ENCODE measurements around the gene CRTC2.

DNA sequence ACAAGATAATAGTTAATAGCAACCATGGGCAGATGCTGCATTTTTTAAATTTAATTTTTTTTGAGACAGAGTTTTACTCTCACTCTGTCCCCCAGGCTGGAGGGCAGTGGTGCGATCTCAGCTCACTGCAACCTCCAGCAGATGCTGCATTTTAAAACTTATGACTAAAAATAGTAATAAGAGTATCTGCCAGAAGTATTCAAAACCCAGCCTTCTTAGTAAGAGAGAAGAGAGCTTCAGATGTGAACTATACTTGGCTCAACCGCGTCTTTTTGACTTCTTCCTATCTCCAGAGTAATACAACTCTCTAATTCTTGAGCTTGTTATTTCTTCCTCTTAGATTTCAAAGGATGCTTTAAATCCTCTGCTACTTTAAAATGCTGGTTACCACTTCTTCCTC is 36.8 kb upstream of the CRTC2 start:
- TF ChIP-seq NCOA4 (IDR thresholded peaks at IDR 0.05; ENCODE audit: partially characterized antibody) (no peak), EP300 (IDR thresholded peaks at IDR 0.05; ENCODE audit: low read length) (no peak), JUN (IDR thresholded peaks at IDR 0.05; ENCODE audit: borderline replicate concordance, low read depth, low read length) (no peak), JUN (CRISPR knock-in tag; IDR thresholded peaks at IDR 0.05; ENCODE audit: borderline replicate concordance) (no peak), PHB2 (IDR thresholded peaks at IDR 0.05; ENCODE audit: low read depth) (no peak), ZNF124 (CRISPR knock-in tag; IDR thresholded peaks at IDR 0.05) (no peak)
- TF ChIP-seq, protein P1, sequence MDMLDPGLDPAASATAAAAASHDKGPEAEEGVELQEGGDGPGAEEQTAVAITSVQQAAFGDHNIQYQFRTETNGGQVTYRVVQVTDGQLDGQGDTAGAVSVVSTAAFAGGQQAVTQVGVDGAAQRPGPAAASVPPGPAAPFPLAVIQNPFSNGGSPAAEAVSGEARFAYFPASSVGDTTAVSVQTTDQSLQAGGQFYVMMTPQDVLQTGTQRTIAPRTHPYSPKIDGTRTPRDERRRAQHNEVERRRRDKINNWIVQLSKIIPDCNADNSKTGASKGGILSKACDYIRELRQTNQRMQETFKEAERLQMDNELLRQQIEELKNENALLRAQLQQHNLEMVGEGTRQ (CRISPR knock-in tag; IDR thresholded peaks at IDR 0.05) = no peak

Data from K562 (cell line).